IPS DF 6.9 (cell line): ENCODE data around the gene ARHGAP45.
A peak's percentile ranks its signal among the peaks of the same experiment; 100 is the strongest.

Experiments
- DNase-seq: peaks from one replicate; pipeline ENCODE4 v3.0.0-alpha.2; 2013; ENCODE audit warnings: low read depth, low spot score
- H3K27ac ChIP-seq: one replicate; pipeline ENCODE4 v1.5.1; 2013; ENCODE audit warnings: low read length, control low read depth
- H3K27me3 ChIP-seq: 2 replicates; pipeline ENCODE4 v1.6.1; 2013; ENCODE audit warnings: mild to moderate bottlenecking, low read length; ENCODE audit not compliant: control insufficient read depth, insufficient read depth
- H3K36me3 ChIP-seq: 2 replicates; pipeline ENCODE4 v1.6.1; 2013; ENCODE audit warnings: low read length; ENCODE audit not compliant: control insufficient read depth, insufficient read depth
- H3K4me1 ChIP-seq: 2 replicates; pipeline ENCODE4 v1.6.1; 2013; ENCODE audit warnings: low read length; ENCODE audit not compliant: control insufficient read depth, insufficient read depth
- H3K4me3 ChIP-seq: 2 replicates; pipeline ENCODE4 v1.5.1; 2013; ENCODE audit warnings: mild to moderate bottlenecking, low read length
- H3K9me3 ChIP-seq: 2 replicates; pipeline ENCODE4 v1.6.1; 2013; ENCODE audit warnings: low read length, inconsistent platforms; ENCODE audit not compliant: control insufficient read depth, insufficient read depth
- WGBS: extraction: QIAGEN DNeasy Blood & Tissue Kit; methylation state at CpG from one replicate; pipeline ENCODE4 v1.1.7; 2013; ENCODE audit warnings: mixed read lengths, missing lambda C conversion rate; ENCODE audit not compliant: insufficient read length, insufficient coverage; 5-methylcytosine and 5-hydroxymethylcytosine counted together

ARHGAP45 gene

DNA sequence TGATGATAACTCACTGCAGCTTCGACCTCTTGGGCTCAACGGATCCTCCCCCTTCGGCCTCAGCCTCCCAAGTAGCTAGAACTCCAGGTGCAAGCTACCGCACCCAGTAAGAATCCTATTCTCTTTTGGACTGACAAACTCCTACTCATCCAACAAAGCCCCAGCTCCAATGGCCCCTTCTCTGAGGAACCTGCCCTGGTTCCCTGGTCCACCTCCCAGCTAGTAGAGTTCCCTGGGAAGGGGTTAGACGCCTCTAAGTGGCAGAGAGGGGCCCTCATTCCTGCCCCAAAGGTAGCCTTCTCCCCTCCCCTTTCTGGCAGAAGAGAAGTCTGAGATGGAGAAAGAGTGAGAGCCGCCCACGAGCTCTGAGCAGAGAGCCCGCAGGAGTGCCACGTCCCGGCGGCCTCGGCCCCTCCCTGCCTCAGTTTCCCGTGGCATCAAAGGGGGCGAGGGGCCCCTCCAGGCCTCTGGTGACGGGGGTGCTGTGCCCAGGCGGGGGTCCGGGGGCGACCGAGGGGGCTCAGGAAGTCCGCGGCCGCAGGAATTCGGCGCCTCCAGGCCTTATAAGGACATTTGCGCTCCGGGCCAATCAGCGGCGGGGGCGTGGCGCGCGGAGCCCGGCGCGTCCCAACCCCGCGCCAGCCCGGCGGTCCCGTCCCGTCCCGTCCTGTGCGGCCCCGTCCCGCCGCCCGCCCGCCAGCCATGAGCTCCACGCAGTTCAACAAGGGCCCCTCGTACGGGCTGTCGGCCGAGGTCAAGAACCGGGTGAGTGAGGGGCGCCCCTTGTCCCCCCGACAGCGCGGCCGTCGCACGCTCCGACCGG lies 40.8 kb upstream of the ARHGAP45 start, which contains the start of gene CNN2:
Gene CNN2 (plus strand): TSS at position 649 of the 823 bp plus-strand sequence. CDS start 54 bp downstream, at position 703.
- H3K9me3 ChIP-seq: no peaks in the 10 kb centered on the region
- DNase-seq: no peak
- no peaks in the 10 kb centered on the region; the same call in 1 of the 2 replicates for H3K36me3 ChIP-seq
- no peak within 1 kb of the TSS for H3K27ac ChIP-seq
- 0 out of 2 replicates have a peak, but pooled peaks cover 1% of the 10 kb centered on the region for H3K4me1 ChIP-seq
- H3K4me3 ChIP-seq: peak within 1 kb of the TSS; percentile 86
- no CpG with 5 or more reads among the region's 63 CpGs for WGBS
- H3K27me3 ChIP-seq: no peaks in the 10 kb centered on the region

DNA sequence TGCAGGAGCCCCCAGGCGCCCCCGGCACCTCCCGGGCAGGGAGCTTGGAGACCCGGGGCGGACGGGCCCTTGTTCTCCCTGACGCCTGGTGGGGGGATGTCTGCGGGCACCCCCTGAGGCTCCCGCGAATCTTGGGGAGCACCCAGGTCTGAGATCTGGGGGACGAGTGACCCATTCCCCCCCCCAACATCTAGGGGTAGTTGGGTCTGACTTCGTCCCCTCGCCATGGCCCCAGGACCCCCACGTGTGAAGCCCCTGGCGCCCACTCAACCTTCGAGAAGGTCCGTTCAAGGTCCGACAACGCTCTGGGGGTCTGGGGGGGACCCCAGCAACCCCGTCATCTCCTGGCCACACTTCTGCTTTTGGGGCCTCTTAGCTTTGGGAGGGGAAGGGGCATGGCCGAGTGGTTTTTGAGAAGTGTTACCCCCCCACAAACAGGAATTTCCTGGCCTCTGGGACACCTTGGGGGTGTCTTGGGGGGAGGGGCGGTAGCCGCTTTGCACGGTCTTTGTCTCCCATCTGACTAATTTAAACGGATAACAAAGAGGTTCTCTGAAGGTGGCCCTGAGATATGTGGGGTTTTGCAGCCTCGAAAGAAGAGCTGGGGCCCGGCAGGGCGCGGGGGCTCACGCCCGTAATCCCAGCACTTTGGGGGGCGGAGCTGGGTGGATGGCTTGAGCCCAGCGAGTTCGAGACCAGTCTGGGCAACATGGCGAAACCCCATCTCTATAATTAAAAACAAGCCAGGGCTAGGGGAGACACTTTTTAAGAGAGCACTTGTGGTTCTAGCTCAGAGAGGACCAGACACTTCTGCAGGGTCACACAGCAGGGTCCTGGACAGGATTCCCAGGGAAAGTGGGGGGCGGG lies 40.0 kb upstream of the ARHGAP45 start:
- Histone ChIP-seq H3K4me1 (0 out of 2 replicates have a peak, but pooled peaks cover 1% of the 10 kb centered on the region), H3K9me3 (no peaks in the 10 kb centered on the region), H3K27ac (no peak overlapping the region), H3K27me3 (no peaks in the 10 kb centered on the region), H3K36me3 (peaks cover 2% of the 10 kb centered on the region; the same call in 1 of the 2 replicates), H3K4me3 (peak overlapping the region; percentile 86)
- no CpG with 5 or more reads among the region's 36 CpGs for WGBS
- DNase-seq: no peak

- Histone ChIP-seq H3K4me3 (peak overlapping the region; percentile 86; the same call in 1 of the 2 replicates), H3K4me1 (0 out of 2 replicates have a peak, but pooled peaks cover 1% of the 10 kb centered on the region), H3K9me3 (no peaks in the 10 kb centered on the region), H3K27ac (no peak overlapping the region), H3K27me3 (no peaks in the 10 kb centered on the region), H3K36me3 (peaks cover 8% of the 10 kb centered on the region)
- DNase-seq: no peak
- WGBS: no CpG with 5 or more reads among the region's 16 CpGs
These were observed 39.3 kb upstream of the ARHGAP45 start for GRCh38 chr19:1027650-1028061.

DNA sequence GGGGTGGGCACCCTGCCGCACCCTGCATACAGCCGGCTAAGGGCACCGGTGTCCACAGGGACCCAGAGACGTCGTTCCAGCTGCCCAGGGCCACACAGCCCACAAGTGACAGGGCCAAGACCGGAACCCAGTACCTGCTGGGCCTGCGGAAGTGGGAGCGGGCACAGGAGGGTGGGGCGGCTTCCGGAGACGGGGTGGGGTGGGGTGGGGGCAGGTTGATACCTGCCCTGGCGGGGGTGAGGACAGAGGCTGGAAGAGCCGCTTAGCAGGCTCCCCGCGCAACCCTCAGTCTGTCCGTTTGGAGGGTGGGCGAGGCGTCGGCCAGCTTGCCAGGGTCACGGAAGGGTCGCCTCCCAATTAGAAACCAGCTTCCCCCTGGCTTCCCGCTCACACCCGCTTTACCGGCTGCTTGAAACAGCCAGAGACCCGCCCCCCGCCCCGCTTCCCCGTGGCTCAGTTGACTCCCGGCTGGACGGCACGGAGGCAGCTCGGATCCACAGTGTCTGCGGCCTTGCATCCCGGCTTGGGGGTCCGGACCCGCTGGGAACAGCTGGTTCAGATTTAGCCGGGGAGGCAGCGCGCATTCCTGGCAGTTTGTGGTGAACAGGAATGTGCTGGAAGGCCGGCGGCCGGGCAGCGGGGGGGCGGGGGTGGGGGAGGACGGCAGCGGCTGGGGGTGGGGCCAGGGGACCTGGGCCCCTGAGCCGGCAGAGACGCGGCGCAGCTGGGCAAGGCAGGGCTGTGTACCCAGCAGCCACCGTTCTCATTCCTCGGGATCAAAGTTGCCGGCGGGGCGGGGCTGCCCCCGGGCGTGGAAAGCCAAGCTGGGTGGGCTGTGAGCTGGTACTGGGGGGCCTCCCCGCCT lies 38.7 kb upstream of the ARHGAP45 start:
- Histone ChIP-seq H3K9me3 (no peaks in the 10 kb centered on the region), H3K27ac (no peak overlapping the region), H3K27me3 (no peaks in the 10 kb centered on the region), H3K4me1 (0 out of 2 replicates have a peak, but pooled peaks cover 1% of the 10 kb centered on the region), H3K36me3 (peaks cover 13% of the 10 kb centered on the region), H3K4me3 (peak overlapping the region; percentile 86; the same call in 1 of the 2 replicates)
- no peak for DNase-seq
- no CpG with 5 or more reads among the region's 58 CpGs for WGBS

- no peaks in the 10 kb centered on the region for H3K27me3 ChIP-seq
- H3K4me1 ChIP-seq: peaks cover 1% of the 10 kb centered on the region; the same call in 1 of the 2 replicates
- H3K4me3 ChIP-seq: no peak overlapping the region
- no peak for DNase-seq
- peaks cover 27% of the 10 kb centered on the region for H3K36me3 ChIP-seq
- no CpG with 5 or more reads among the region's 20 CpGs for WGBS
- H3K27ac ChIP-seq: no peak overlapping the region
- no peaks in the 10 kb centered on the region for H3K9me3 ChIP-seq
These were observed 34.6 kb upstream of the ARHGAP45 start for GRCh38 chr19:1032264-1032867.

DNA sequence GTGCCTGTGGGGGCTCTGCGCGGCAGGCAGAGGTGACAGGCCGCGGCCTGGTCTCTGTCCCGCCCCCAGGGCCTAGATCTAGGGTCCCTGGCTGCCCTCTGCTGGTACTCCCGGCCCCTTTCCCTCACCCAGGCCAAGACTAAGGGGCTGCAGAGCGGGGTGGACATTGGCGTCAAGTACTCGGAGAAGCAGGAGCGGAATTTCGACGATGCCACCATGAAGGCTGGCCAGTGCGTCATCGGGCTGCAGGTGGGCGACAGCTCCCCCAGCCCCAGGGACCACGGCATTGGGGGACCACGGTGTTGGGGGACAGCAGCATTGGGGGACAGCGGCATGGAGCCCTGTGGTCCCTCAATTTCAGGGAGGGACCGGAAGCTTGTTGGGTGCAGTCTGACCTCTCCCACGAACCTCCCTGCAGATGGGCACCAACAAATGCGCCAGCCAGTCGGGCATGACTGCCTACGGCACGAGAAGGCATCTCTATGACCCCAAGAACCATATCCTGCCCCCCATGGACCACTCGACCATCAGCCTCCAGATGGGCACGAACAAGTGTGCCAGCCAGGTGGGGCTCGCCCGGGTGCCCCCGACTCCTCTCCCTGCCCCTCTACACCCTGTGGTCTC lies 30.9 kb upstream of the ARHGAP45 start:
- Histone ChIP-seq H3K9me3 (no peaks in the 10 kb centered on the region), H3K27me3 (no peaks in the 10 kb centered on the region), H3K27ac (no peak overlapping the region), H3K4me1 (no peaks in the 10 kb centered on the region; the same call in 1 of the 2 replicates), H3K36me3 (peaks cover 30% of the 10 kb centered on the region), H3K4me3 (no peak overlapping the region)
- no CpG with 5 or more reads among the region's 29 CpGs for WGBS
- no peak for DNase-seq

GRCh38 chr19:1037621-1038064 lies 29.3 kb upstream of the ARHGAP45 start:
- H3K36me3 ChIP-seq: peaks cover 25% of the 10 kb centered on the region
- H3K27ac ChIP-seq: no peak overlapping the region
- WGBS: no CpG with 5 or more reads among the region's 22 CpGs
- H3K9me3 ChIP-seq: no peaks in the 10 kb centered on the region
- H3K4me1 ChIP-seq: no peaks in the 10 kb centered on the region; the same call in 1 of the 2 replicates
- no peak for DNase-seq
- H3K27me3 ChIP-seq: no peaks in the 10 kb centered on the region
- no peak overlapping the region for H3K4me3 ChIP-seq

GRCh38 chr19:1038978-1039645 lies 27.9 kb upstream of the ARHGAP45 start:
- Histone ChIP-seq H3K9me3 (no peaks in the 10 kb centered on the region), H3K4me1 (no peaks in the 10 kb centered on the region; the same call in 1 of the 2 replicates), H3K27ac (no peak overlapping the region), H3K27me3 (no peaks in the 10 kb centered on the region), H3K36me3 (peaks cover 18% of the 10 kb centered on the region), H3K4me3 (no peak overlapping the region)
- DNase-seq: no peak
- no CpG with 5 or more reads among the region's 22 CpGs for WGBS
